Mesenteric fat pad (tissue), 1 donor: ENCODE results near the gene MRC2. TPM values are rescaled to one million over a fixed set of nuclear protein-coding genes. Genes with fewer than 3 reads are reported as not detected.

Experiments
- DNase-seq: peaks from one replicate; pipeline ENCODE4 v3.0.0-alpha.2; 2020; ENCODE audit warnings: low spot score
- total RNA-seq: library from RNA; stranded (reverse); fragmentation: NEBNext Ultra II Directional; extraction: Animal tissue kit (Norgen Biotek cat#: 25700); gene quantifications from one replicate; pipeline ENCODE4 v1.2.1, GENCODE V29; 2021
- donor health status: DM: yes; HTN: yes; CAD: no.

Gene MRC2
- total RNA-seq, 1 donor from 2014 or later: 46.1 TPM

DNA sequence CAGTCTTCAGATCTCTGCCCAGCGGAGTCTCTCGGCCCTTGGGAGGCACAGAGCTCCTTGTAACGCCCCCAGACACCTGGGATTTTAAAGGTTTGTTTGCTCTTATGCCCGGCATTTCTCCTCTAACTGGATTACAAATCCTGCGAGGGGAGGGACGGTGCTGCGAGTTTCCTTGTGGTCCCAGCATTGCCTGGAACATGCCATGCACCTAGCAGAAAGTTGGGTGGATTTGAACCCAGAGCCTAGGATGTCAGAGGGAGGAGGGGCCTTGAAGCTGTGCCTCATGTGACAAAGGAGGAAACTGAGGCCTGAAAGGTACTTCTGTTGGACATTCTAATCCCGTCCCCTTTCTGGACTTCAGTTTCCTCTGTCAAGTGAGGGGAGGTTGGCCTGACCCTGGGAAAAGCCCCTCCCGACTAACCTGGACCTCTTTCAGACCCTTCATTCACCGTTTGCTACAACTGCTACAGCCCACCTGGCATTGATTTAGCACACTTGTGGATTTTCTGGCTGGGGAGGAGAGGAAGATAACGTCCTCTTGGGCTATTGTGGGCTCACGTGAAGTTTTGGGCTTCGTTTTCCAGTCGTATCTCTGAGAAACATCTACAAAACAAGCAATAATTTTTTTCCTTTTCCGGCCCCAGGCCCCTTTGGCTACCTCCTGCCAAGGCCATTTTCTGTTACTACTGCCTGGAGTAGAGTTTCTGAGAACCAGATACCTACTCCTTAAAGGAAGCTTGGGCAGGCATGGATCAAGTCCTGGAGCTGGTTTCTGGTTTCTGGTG lies 30.9 kb downstream of the MRC2 start:
- DNase-seq: no peak

DNA sequence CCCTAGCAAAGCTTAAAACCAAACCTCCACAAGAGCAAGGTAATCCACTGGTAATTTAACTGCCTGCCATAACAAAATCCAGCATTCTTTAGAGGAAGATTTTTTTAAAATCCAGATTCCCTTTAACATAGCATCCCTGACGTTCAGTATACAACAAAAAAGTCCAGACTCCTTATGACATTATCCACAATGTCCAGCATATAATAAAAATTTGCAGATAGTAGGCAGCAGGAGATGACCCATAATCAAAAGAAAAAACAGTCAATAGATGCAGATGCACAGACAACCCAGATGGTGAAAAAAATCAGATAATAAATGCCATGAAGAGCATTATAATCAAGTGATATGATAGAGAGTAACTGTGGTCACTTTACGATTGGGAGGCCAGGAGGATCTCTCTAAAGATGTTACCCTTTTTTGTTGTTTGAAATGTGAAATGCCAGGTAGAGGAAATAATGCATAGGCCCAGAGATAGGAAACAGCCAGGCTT lies 33.2 kb downstream of the MRC2 start:
- no peak for DNase-seq

DNA sequence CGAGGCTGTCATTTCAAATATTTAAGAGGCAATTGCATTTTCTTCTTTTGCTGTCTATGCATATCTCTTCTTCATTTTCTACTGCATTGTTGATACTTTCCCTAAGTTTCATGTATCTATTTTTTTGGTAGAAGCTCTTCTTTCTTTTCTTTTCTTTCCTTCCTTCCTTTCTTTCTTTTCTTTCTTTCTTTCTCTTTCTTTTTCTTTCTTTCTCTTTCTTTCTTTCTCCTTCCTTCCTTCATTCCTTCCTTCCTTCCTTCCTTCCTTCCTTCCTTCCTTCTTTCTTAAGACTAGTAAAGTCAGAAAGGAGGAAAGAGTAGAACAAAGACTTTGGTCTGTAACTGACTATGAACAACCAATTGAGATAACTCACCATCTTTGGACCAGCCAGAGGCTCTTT lies 33.9 kb downstream of the MRC2 start:
- no peak for DNase-seq

DNA sequence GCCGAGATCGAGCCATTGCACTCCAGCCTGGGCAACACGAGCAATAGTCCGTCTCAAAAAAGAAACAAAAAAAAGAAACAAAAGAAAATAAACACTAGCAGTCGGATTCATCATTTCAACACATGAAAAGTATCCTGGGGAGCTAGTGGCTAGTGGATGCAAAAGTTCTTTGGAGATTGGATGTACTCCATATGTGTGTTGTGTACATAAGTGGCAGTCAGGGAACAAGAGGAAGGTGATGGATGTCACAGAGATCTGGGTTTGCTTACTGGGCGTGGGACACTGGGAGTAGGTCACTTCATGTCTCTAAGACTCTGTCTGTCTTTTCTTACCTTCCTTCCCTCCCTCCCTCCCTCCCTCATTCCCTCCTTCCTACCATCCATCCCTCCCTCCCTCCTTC lies 35.4 kb downstream of the MRC2 start:
- no peak for DNase-seq

DNA sequence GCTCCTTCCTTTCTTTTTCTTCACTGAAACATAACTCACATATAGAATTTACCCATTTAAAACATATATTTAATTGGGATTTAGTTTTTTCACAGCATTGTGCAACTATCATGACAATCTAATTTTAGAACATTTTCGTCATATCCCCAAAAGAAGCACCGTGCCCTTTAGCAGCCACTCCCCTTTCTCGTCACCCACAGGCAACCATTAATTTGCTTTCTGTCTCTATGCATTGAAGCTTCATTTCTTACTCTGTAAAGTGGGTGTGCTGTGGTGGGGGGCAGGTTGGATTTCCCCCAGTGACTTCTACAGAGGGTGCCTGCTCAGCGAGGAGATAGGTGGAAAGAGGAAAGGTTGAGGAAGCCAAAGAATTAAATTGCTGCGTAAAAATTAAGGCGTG lies 35.8 kb downstream of the MRC2 start:
- no peak for DNase-seq

DNA sequence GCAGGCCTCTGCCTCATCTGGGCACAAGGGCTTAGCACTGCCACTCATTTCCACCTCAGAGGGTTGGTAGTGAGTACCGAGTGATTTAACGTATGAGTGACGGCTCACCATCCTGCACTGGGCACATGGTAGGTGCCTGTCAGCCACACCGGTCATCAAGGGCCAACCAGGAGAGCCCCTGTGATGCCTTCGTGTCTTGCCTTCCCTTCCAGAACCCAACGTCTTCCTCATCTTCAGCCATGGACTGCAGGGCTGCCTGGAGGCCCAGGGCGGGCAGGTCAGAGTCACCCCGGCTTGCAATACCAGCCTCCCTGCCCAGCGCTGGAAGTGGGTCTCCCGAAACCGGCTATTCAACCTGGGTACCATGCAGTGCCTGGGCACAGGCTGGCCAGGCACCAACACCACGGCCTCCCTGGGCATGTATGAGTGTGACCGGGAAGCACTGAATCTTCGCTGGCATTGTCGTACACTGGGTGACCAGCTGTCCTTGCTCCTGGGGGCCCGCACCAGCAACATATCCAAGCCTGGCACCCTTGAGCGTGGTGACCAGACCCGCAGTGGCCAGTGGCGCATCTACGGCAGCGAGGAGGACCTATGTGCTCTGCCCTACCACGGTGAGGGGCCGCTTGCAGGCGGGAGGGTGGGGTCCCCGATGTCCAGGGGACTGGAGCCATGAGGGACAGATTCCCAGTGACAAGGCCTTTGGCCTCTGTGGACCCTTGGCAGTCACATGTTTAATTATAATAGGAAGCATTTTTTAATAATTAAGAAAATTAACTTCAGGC lies 37.1 kb downstream of the MRC2 start:
- no peak for DNase-seq

DNA sequence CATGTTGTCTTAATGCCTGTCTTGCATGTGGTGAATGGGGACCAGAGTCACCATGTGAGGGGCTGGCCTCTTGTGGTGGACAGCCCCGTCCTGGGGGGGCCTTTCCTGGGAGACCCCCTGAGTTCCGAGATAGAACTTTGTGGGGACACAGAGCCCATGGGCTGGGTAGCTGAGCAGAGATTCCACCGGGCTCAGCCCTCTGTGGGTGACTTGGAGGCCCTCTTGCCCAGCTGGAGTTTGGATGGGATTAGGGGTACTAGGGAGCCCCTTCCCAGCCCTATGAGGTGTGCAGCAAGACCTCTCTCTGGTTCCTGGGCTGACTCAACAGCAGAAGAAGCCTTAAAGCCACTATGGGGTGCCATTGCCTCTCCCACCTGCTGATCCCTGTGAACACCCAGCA lies 38.1 kb downstream of the MRC2 start:
- DNase-seq: peak; percentile 51

DNA sequence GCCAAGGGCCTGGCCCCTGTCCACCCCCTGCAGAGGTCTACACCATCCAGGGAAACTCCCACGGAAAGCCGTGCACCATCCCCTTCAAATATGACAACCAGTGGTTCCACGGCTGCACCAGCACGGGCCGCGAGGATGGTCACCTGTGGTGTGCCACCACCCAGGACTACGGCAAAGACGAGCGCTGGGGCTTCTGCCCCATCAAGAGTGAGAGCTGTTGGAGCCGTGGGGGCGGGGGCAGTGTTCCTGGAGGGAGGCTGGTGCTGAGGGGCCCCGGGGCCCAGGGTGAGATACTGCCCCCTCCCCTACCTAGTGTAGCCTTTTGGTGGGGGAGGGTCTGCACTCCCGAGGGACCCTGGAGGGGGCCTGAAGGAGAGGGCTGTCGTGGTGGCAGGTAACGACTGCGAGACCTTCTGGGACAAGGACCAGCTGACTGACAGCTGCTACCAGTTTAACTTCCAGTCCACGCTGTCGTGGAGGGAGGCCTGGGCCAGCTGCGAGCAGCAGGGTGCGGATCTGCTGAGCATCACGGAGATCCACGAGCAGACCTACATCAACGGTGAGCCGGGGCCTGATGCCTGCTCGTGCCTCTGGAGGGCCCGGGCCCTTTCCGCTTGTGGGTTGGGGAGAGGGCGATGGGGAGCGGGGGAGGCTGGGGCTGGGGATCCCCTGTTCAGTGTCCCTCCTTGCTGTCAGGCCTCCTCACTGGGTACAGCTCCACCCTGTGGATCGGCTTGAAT lies 38.8 kb downstream of the MRC2 start:
- DNase-seq: peak; percentile 87

DNA sequence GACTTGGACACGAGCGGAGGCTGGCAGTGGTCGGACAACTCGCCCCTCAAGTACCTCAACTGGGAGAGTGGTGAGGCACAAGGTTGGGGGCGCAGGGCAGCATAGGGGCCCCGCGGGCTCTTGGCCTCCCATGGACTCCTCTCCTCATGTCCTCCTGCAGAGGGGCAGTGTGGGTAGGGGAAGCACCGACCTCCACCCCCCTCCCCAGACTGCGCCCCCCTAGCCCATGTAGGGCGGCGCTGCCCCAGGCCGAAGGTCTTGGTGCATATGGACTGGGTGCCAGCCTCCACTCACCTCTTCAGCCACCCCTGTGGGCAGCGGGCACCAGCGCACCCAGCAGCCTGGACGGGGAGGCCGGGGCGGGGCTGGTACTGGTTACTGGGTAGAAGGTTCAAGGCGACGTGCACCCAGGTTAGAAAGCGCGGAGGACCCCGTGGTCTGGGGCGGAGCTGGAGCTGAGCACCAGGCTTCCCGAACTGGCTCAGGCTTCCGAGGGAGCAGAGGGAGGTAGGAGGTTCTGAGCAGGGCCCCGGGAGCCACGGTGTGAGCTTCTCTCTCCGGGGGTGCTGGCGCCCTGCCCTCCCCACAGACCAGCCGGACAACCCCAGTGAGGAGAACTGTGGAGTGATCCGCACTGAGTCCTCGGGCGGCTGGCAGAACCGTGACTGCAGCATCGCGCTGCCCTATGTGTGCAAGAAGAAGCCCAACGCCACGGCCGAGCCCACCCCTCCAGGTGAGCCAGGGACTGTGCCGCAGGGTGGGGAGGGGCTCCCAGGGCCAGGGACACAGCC lies 39.5 kb downstream of the MRC2 start:
- no peak for DNase-seq

DNA sequence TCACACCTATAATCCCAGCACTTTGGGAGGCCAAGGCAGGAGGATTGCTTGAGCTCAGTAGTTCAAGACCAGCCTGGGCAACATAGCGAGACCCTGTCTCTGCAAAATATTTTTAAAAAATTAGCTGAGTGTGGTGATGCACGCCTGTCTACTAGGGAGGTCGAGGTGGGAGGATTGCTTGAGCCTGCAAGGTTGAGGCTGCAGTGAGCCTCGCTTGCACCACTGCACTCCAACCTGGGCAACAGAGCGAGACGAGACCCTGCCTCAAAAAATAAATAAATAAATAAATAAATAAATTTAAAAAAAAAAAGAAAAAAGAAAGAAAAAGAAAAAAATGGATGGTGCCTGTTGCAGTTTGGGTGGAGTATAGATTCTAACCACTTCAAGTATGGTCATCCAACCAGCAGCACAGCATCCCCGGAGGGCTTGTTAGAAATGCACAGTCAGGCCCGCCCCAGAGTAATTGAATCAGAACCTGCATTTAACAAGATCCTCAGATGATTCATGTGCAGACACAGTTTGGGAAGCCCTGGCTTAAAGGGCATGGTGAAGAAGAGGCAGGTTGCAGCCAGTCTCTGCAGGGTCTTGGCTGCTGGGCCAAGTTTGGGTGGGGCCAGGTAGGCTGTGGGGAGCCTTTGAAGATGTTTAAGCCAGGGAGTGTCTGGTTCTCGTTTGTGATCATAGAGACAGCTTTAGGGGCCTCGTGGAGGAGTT lies 40.8 kb downstream of the MRC2 start:
- DNase-seq: no peak

DNA sequence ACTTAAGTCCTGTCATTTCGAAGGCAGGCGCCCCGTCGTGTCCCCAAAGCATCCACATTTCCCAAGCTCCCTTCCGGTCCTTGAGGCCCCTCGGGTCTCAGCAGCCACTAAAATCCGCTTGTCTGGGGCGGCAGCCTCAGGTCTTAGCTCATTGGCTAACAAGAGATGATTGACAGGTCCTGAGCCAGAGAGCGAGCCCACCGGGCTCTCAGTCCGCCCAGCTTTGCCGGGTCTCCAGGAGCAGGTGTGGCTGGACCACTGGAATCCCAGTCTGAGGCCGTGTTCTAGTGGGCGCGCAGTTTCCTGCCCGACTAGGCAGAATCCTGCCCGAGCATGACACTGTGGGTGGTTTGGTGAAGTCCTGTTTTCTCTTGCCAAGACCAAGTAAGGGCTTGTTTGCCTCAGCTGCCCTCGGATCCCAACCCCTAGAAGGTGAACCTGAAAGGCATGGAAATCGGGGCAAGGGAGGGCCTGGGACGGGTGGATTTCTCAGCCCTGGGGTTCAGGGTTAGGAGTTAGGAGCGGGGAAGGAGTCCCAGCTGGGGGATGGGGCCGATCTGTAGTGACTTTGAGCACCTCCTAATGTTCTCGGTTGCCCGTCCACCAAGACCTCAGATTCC lies 42.8 kb downstream of the MRC2 start:
- DNase-seq: no peak

DNA sequence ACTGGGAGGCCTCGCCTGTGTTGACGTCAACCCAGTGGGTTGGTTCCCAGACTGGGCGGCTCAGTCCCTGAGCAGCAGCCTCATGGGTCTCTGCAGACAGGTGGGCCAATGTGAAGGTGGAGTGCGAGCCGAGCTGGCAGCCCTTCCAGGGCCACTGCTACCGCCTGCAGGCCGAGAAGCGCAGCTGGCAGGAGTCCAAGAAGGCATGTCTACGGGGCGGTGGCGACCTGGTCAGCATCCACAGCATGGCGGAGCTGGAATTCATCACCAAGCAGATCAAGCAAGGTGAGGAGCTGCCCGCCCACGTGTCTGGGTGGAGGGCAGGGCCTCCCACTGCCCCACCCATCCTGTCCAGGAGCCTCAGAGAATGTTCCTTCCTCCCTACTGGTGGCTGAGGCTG lies 44.1 kb downstream of the MRC2 start:
- no peak for DNase-seq

DNA sequence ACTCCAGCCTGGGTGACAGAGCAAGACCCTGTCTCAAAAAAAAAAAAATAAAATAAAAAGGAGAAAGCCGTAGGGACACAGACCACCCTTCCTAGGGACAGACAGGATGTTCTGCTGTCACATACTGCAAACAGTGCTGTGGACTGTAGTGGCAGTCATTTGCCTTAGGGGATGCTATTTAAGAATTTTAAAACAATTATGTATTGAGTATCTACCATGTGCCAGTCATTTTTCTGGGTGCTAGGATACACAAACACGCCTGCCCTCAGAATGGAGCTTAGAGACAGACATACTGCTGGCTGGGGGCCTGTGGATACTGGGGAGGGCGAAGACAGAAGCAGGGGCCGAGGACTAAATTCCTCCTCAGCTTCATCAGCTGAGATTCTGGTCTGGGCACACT lies 45.5 kb downstream of the MRC2 start:
- no peak for DNase-seq

DNA sequence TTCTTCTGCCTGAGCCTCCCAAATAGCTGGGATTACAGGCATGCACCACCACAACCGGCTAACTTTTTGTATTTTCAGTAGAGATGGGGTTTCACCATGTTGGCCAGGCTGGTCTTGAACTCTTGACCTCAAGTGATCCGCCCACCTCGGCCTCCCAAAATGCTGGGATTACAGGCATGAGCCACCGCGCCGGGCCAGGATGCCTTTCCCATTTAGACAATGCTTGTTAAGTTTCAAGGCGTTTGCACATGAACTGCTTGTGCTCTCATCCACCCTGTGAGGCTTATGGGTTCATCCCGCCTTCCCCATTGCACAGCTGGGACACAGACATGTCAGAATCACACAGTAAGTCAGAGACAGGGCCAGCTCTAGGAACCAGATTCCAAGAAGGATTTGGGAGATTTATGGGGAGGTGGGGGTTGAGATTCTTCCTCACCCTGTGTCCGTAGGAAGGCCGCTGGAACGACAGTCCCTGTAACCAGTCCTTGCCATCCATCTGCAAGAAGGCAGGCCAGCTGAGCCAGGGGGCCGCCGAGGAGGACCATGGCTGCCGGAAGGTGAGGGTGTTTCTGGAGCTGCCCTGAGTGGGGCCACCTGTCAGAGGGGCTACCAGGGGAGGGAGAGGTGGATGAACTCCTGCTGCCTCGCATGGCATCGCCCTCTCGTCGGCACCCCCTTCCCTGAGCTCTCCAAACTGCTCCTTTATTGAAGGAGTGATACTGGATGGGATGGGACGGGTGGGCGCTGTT lies 46.3 kb downstream of the MRC2 start:
- DNase-seq: no peak

DNA sequence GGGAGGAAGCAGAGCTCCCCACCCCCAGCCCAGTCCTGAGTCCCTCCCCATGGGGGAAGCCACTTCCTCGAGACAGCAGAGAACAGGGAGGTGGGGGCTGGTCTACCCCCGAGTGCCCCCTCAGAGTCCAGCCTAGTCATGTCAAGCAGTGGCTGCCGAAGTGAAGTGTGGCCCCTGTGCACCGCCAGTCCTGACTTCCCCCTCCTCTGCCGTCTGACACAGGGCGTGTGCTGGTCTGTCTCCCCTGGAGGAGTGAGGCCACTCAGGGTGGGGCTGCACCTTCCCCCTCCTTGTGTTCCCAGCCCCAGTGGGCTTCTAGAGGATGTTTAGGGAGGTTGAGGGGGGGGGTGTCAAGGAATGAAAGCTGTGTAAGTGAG lies 46.9 kb downstream of the MRC2 start:
- no peak for DNase-seq

DNA sequence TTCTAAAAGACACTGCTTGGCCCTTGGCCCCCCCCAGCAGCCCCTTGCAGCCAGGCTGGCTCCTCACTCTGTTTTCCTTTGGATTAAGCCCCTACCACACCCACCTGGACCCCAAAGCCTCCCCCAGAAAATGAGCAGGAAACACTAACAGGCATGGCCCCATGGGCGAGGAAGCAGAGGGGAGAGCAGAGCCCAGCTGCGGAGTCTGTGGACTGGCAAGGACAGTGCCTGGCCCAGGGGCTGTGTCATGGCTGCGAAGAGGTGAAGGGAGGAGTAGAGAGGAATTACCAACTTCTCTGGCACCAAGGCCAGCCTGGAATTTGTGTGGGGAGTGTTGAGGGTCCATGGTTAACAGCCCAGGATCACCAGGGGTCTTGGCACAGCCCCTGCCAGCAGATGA lies 47.4 kb downstream of the MRC2 start:
- no peak for DNase-seq

DNA sequence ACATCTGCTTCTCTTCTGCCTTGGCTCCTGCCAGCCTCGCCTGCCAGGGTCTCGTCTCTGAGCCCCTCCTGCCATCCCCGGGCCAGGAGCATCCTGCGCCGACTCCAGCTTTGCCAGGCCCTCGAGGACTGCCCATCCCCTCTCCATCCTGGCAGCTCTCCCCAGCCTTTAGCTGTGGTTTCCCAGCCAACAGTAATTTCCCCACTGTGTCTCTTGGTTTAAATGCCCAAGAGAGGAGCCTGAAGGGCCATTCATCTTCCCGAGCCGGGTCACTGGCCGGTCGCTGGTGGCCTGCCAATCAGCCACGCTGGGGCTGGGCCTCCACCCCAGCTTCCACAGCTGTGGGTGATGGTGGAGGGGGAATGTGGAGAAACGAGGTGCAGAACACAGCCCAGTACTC lies 47.8 kb downstream of the MRC2 start:
- DNase-seq: no peak

DNA sequence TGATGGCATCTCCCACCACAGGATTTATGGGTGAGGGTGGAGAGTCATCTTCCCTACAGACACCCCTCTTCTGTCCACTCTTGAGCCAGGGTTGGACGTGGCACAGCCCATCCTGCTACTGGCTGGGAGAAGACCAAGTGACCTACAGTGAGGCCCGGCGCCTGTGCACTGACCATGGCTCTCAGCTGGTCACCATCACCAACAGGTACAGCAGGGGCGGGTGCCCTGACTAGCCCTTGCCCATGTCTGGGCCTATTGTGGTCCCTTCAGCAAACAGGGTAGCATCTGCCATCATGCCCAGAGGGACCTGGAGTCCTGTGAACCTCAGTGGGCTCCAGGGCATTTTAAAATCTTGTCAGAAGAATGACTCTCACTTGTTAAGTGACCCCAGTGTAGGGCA lies 48.2 kb downstream of the MRC2 start:
- no peak for DNase-seq

DNA sequence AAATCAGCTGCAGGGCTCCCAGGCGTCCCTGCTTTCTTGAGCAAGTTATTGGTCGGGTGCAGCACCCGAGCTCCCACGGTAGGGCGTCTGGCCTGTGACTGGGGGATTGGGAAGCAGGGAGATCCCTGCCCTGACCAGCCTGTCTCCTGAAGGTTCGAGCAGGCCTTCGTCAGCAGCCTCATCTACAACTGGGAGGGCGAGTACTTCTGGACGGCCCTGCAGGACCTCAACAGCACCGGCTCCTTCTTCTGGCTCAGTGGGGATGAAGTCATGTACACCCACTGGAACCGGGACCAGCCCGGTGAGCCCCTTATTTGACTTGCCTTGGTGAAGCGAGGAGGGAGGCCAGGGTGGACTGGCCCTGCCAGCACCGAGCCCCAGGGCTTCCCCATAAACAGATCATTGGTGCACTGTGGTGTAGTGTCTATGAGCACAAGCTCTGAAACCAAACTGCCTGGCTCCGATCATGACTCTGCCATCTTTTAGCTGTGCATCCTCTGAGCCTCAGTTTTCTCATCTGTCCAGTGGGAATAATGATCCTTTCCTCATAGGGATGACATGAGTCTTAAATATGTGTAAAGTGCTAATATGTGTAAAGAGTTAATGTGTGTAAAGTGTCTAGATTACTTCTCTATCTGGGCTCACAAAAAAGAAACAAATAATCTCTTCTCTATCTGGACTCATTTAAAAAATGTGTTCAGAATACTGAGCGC lies 48.9 kb downstream of the MRC2 start:
- DNase-seq: no peak
